Astrocyte (in vitro differentiated cells and primary cell): ENCODE data around the gene ZBTB22. TPM values are rescaled to one million over a fixed set of nuclear protein-coding genes. Genes with fewer than 3 reads are reported as not detected.
A peak's percentile ranks its signal among the peaks of the same experiment; 100 is the strongest.

ENCODE experiments used
- DNase-seq: peaks from one replicate; pipeline ENCODE4 v3.0.0-alpha.2; 2010; ENCODE audit warnings: low read depth
- FAIRE-seq: peaks from 2 replicates; lab custom pipeline; 2011; peaks lifted over from hg19 to GRCh38; lab: Jason Lieb, UNC
- H2AFZ ChIP-seq: 2 replicates; pipeline ENCODE4 v1.6.0; 2012; ENCODE audit warnings: low read depth, low read length, inconsistent platforms
- H3K27ac ChIP-seq: 2 replicates; pipeline ENCODE4 v1.5.1; 2011; ENCODE audit warnings: low read depth, low read length, inconsistent platforms
- H3K27me3 ChIP-seq: 2 replicates; pipeline ENCODE4 v1.6.0; 2011; ENCODE audit warnings: low read length, inconsistent platforms; ENCODE audit not compliant: insufficient read depth
- H3K36me3 ChIP-seq: 2 replicates; pipeline ENCODE4 v1.5.1; 2011; ENCODE audit warnings: low read length, inconsistent platforms; ENCODE audit not compliant: insufficient read depth
- H3K4me1 ChIP-seq: 2 replicates; pipeline ENCODE4 v1.5.1; 2011; ENCODE audit warnings: low read length, inconsistent platforms; ENCODE audit not compliant: insufficient read depth
- H3K4me2 ChIP-seq: 2 replicates; pipeline ENCODE4 v1.6.0; 2012; ENCODE audit warnings: low read length, inconsistent platforms
- H3K4me3 ChIP-seq: 2 replicates; pipeline ENCODE4 v1.5.1; 2011; ENCODE audit warnings: low read depth, mild to moderate bottlenecking, low read length, inconsistent platforms; ENCODE audit not compliant: insufficient read depth
- H3K79me2 ChIP-seq: 2 replicates; pipeline ENCODE4 v1.6.0; 2012; ENCODE audit warnings: mild to moderate bottlenecking, low read length, inconsistent platforms; ENCODE audit not compliant: insufficient read depth
- H3K9ac ChIP-seq: 2 replicates; pipeline ENCODE4 v1.6.0; 2012; ENCODE audit warnings: mild to moderate bottlenecking, low read length, inconsistent platforms
- H3K9me3 ChIP-seq: 2 replicates; pipeline ENCODE4 v1.5.1; 2012; ENCODE audit warnings: low read depth, mild to moderate bottlenecking, low read length, inconsistent platforms; ENCODE audit not compliant: insufficient read depth
- H4K20me1 ChIP-seq: 2 replicates; pipeline ENCODE4 v1.6.0; 2012; ENCODE audit warnings: low read length, inconsistent platforms; ENCODE audit not compliant: insufficient read depth
- H3K27ac Mint-ChIP-seq: one replicate; pipeline ENCODE4 v1.8.0; 2021; ENCODE audit warnings: mild to moderate bottlenecking, mixed read lengths; ENCODE audit not compliant: unreplicated experiment
- H3K27me3 Mint-ChIP-seq: one replicate; pipeline ENCODE4 v1.8.0; 2021; ENCODE audit warnings: low read depth, mixed read lengths; ENCODE audit not compliant: unreplicated experiment
- H3K36me3 Mint-ChIP-seq: one replicate; pipeline ENCODE4 v1.8.0; 2021; ENCODE audit warnings: low read depth, mixed read lengths; ENCODE audit not compliant: unreplicated experiment
- H3K4me1 Mint-ChIP-seq: one replicate; pipeline ENCODE4 v1.8.0; 2021; ENCODE audit warnings: low read depth, mixed read lengths; ENCODE audit not compliant: unreplicated experiment
- H3K4me3 Mint-ChIP-seq: one replicate; pipeline ENCODE4 v1.8.0; 2021; ENCODE audit warnings: mild to moderate bottlenecking, moderate library complexity, mixed read lengths; ENCODE audit not compliant: unreplicated experiment
- H3K9me3 Mint-ChIP-seq: one replicate; pipeline ENCODE4 v1.8.0; 2021; ENCODE audit warnings: mild to moderate bottlenecking, mixed read lengths; ENCODE audit not compliant: unreplicated experiment
- CTCF ChIP-seq: IDR thresholded peaks from 2 replicates; pipeline ENCODE4 v1.5.1; 2011; ENCODE audit warnings: low read depth, mild to moderate bottlenecking, inconsistent platforms, low read length, moderate library complexity; ENCODE audit not compliant: insufficient read depth
- EZH2 ChIP-seq: IDR thresholded peaks from 2 replicates; pipeline ENCODE4 v1.6.1; 2012; ENCODE audit warnings: mild to moderate bottlenecking, low read length, inconsistent platforms; ENCODE audit not compliant: insufficient read depth
- microRNA-seq: library from miRNA; unstranded; fragments of <30 nt; microRNA quantifications from one replicate; pipeline ENCODE4 v1.2.0, GENCODE V29; 2020
- total RNA-seq: library from RNA; stranded (reverse); gene quantifications from 2 replicates; pipeline ENCODE4 v1.2.1, GENCODE V29; 2021

Gene ZBTB22
- total RNA-seq, 1 donor from 2014 or later = 13.1 TPM

GRCh38 chr6:33271117-33271467 is 46.5 kb downstream of the ZBTB22 start:
- no peak for DNase-seq
- H3K4me1 Mint-ChIP-seq = peaks cover 23% of the 10 kb centered on the region
- H3K4me2 ChIP-seq = peak overlapping the region; percentile 95
- TF ChIP-seq EZH2 = no peak
- no peak for TF ChIP-seq CTCF
- FAIRE-seq = no peak
- H3K4me1 ChIP-seq = peaks cover 35% of the 10 kb centered on the region
- no peaks in the 10 kb centered on the region for H3K9me3 ChIP-seq
- peak overlapping the region; percentile 93 for H2AFZ ChIP-seq
- peak overlapping the region; percentile 95 for H3K27ac ChIP-seq
- H3K27me3 Mint-ChIP-seq = no peaks in the 10 kb centered on the region
- no peaks in the 10 kb centered on the region for H3K27me3 ChIP-seq
- peak overlapping the region; percentile 97 for H3K4me3 ChIP-seq
- H3K36me3 ChIP-seq = peaks cover 44% of the 10 kb centered on the region
- H3K4me3 Mint-ChIP-seq = peak overlapping the region; percentile 100
- H3K36me3 Mint-ChIP-seq = peaks cover 22% of the 10 kb centered on the region
- no peaks in the 10 kb centered on the region for H3K9me3 Mint-ChIP-seq
- peaks cover 41% of the 10 kb centered on the region for H4K20me1 ChIP-seq
- peak overlapping the region; percentile 100 for H3K27ac Mint-ChIP-seq
- H3K79me2 ChIP-seq = peaks cover 66% of the 10 kb centered on the region
- H3K9ac ChIP-seq = peak overlapping the region; percentile 90

Small RNA genes within 50 kb of the gene (microRNA-seq; reads per million reads assigned to microRNA genes)
- gene MIR6834 (1.4 reads per million), gene MIR6873 (not detected)

Other genes with a start within 250 kb of the ZBTB22 start
- gene HLA-DPA1, start 244.1 kb downstream of the ZBTB22 start, total RNA-seq = 0.50 and 1.7 TPM in 2 replicates
- 2.7 and 3.4 TPM in 2 replicates for gene HLA-DPB1, start 241.8 kb downstream of the ZBTB22 start, total RNA-seq
- gene COL11A2, start 125.3 kb downstream of the ZBTB22 start, total RNA-seq = 1.3 and 2.2 TPM in 2 replicates
- 34.0 and 39.4 TPM in 2 replicates for gene RXRB, start 117.1 kb downstream of the ZBTB22 start, total RNA-seq
- gene SLC39A7, start 116.9 kb downstream of the ZBTB22 start, total RNA-seq = 150 and 164 TPM in 2 replicates
- 2.1 and 2.6 TPM in 2 replicates for gene HSD17B8, start 113.1 kb downstream of the ZBTB22 start, total RNA-seq
- gene RING1, start 109.2 kb downstream of the ZBTB22 start, total RNA-seq = 30.8 and 31.1 TPM in 2 replicates
- 29.9 and 30.6 TPM in 2 replicates for gene VPS52, start 45.9 kb downstream of the ZBTB22 start, total RNA-seq
- 1,911 and 2,061 TPM in 2 replicates for gene RPS18, start 45.7 kb downstream of the ZBTB22 start, total RNA-seq
- gene B3GALT4, start 40.6 kb downstream of the ZBTB22 start, total RNA-seq = 1.5 and 1.8 TPM in 2 replicates
- gene WDR46, start 28.5 kb downstream of the ZBTB22 start, total RNA-seq = 59.7 and 63.7 TPM in 2 replicates
- gene PFDN6, start 28.1 kb downstream of the ZBTB22 start, total RNA-seq = 54.8 and 56.7 TPM in 2 replicates
- gene RGL2, start 18.8 kb downstream of the ZBTB22 start, total RNA-seq = 36.5 and 38.9 TPM in 2 replicates
- 128 and 152 TPM in 2 replicates for gene TAPBP, start 3.7 kb downstream of the ZBTB22 start, total RNA-seq
- 28.6 and 32.0 TPM in 2 replicates for gene DAXX, start 5.2 kb upstream of the ZBTB22 start, total RNA-seq
- 2.9 and 4.2 TPM in 2 replicates for gene KIFC1, start 74.1 kb upstream of the ZBTB22 start, total RNA-seq
- gene PHF1, start 93.3 kb upstream of the ZBTB22 start, total RNA-seq = 29.7 and 34.3 TPM in 2 replicates
- gene CUTA, start 100.4 kb upstream of the ZBTB22 start, total RNA-seq = 232 and 256 TPM in 2 replicates
- gene SYNGAP1, start 102.3 kb upstream of the ZBTB22 start, total RNA-seq = 34.5 and 36.1 TPM in 2 replicates
- gene ZBTB9, start 136.8 kb upstream of the ZBTB22 start, total RNA-seq = 9.8 and 10.4 TPM in 2 replicates